ENCODE data around the gene SPATA24.

The SPATA24 gene

GRCh38 chr5:139378941-139379361, 24.9 kb downstream of the SPATA24 start:
- no peak for TF ChIP-seq CTCF (conservative IDR thresholded peaks at IDR 0.05; ENCODE audit: low read depth, low read length)
- no peak overlapping the region for H3K4me3 ChIP-seq (ENCODE audit: low read length)
- DNase-seq (ENCODE audit: low read depth): no peak

- DNase-seq (ENCODE audit: low read depth): no peak
- no peak for TF ChIP-seq CTCF (conservative IDR thresholded peaks at IDR 0.05; ENCODE audit: low read depth, low read length)
- no peak overlapping the region for H3K4me3 ChIP-seq (ENCODE audit: low read length)
These were observed 25.6 kb downstream of the SPATA24 start for GRCh38 chr5:139378101-139378825.

- no peak for TF ChIP-seq CTCF (conservative IDR thresholded peaks at IDR 0.05; ENCODE audit: low read depth, low read length)
- H3K4me3 ChIP-seq (ENCODE audit: low read length): no peak overlapping the region
- no peak for DNase-seq (ENCODE audit: low read depth)
These were observed 26.7 kb downstream of the SPATA24 start for GRCh38 chr5:139377226-139377625.

GRCh38 chr5:139376364-139376763, 27.5 kb downstream of the SPATA24 start:
- DNase-seq (ENCODE audit: low read depth): no peak
- H3K4me3 ChIP-seq (ENCODE audit: low read length): no peak overlapping the region
- no peak for TF ChIP-seq CTCF (conservative IDR thresholded peaks at IDR 0.05; ENCODE audit: low read depth, low read length)

GRCh38 chr5:139374909-139375308, 29.0 kb downstream of the SPATA24 start:
- TF ChIP-seq CTCF (conservative IDR thresholded peaks at IDR 0.05; ENCODE audit: low read depth, low read length): no peak
- no peak overlapping the region for H3K4me3 ChIP-seq (ENCODE audit: low read length)
- no peak for DNase-seq (ENCODE audit: low read depth)

GRCh38 chr5:139371482-139372435, 32.1 kb downstream of the SPATA24 start:
- no peak for TF ChIP-seq CTCF (conservative IDR thresholded peaks at IDR 0.05; ENCODE audit: low read depth, low read length)
- no peak overlapping the region for H3K4me3 ChIP-seq (ENCODE audit: low read length)
- DNase-seq (ENCODE audit: low read depth): no peak

Measured in retinal pigment epithelial cell (primary cell).